Lower leg skin (tissue), 3 donors: Measurements from ENCODE around the gene WIPI1.

Source experiments
- CTCF ChIP-seq, 3 donors: fragments of 450-650 bp; IDR thresholded peaks; one replicate each; pipeline ENCODE4 v1.5.1; 2016; ENCODE audit warnings: antibody characterized with exemption in 3 of 3, mild to moderate bottlenecking in 3 of 3, moderate library complexity in 2 of 3
- POLR2A ChIP-seq, 2 donors: fragments of 450-650 bp; IDR thresholded peaks; one replicate each; pipeline ENCODE4 v1.6.1; 2016 to 2017; ENCODE audit warnings: antibody characterized with exemption in 2 of 2, mild to moderate bottlenecking in 1 of 2, moderate library complexity in 1 of 2

- TF ChIP-seq CTCF (IDR thresholded peaks at IDR 0.05) (no peak), POLR2A (IDR thresholded peaks at IDR 0.05) (no peak)
Observed at GRCh38 chr17:68375566-68375965, 81.7 kb downstream of the WIPI1 start.
